GM21737 (cell line): ENCODE results near the gene ABCA10.

Source experiments
- ATAC-seq: cut with Tn5 transposase; IDR thresholded peaks from one replicate; pipeline ENCODE4 v1.9.1; 2021; ENCODE audit warnings: mild to moderate bottlenecking, moderate library complexity; ENCODE audit not compliant: unreplicated experiment

ABCA10 gene

GRCh38 chr17:69105907-69106730 lies 122.5 kb downstream of the ABCA10 start:
- ATAC-seq: no peak

- no peak for ATAC-seq
Observed at GRCh38 chr17:69103557-69104233, 124.9 kb downstream of the ABCA10 start.

- no peak for ATAC-seq
Observed at GRCh38 chr17:69098625-69099024, 130.0 kb downstream of the ABCA10 start.
